ENCODE measurements around the gene TAS2R60. TPM values are rescaled to one million over a fixed set of nuclear protein-coding genes. Genes with fewer than 3 reads are reported as not detected.
"Not testable (repeated sequence)": the region's sequence is repeated elsewhere in the genome, so short reads cannot be mapped to it uniquely, and the experiment has no call there.

Gene TAS2R60
- total RNA-seq, 1 experiment from 2014 or later = not detected

- Histone ChIP-seq H3K27me3 (ENCODE audit: control insufficient read depth, insufficient read depth, low read length) (no peaks in the 10 kb centered on the region), H3K4me3 (ENCODE audit: insufficient read depth, low read depth, low read length) (no peak overlapping the region), H3K36me3 (replicated peaks; ENCODE audit: control insufficient read depth, insufficient read depth, low read length) (no peaks in the 10 kb centered on the region)
- no peak for DNase-seq
Observed at GRCh38 chr7:143462045-143462444, 18.8 kb downstream of the TAS2R60 start.

GRCh38 chr7:143463556-143463955, 20.3 kb downstream of the TAS2R60 start:
- Histone ChIP-seq H3K36me3 (replicated peaks; ENCODE audit: control insufficient read depth, insufficient read depth, low read length) (no peaks in the 10 kb centered on the region), H3K4me3 (ENCODE audit: insufficient read depth, low read depth, low read length) (no peak overlapping the region), H3K27me3 (ENCODE audit: control insufficient read depth, insufficient read depth, low read length) (no peaks in the 10 kb centered on the region)
- DNase-seq = no peak

GRCh38 chr7:143463957-143464356, 20.7 kb downstream of the TAS2R60 start:
- Histone ChIP-seq H3K4me3 (ENCODE audit: insufficient read depth, low read depth, low read length) (no peak overlapping the region), H3K27me3 (ENCODE audit: control insufficient read depth, insufficient read depth, low read length) (no peaks in the 10 kb centered on the region), H3K36me3 (replicated peaks; ENCODE audit: control insufficient read depth, insufficient read depth, low read length) (no peaks in the 10 kb centered on the region)
- no peak for DNase-seq

- Histone ChIP-seq H3K27me3 (ENCODE audit: control insufficient read depth, insufficient read depth, low read length) (no peaks in the 10 kb centered on the region), H3K36me3 (replicated peaks; ENCODE audit: control insufficient read depth, insufficient read depth, low read length) (no peaks in the 10 kb centered on the region), H3K4me3 (ENCODE audit: insufficient read depth, low read depth, low read length) (no peak overlapping the region)
- no peak for DNase-seq
Observed at GRCh38 chr7:143467724-143468123, 24.5 kb downstream of the TAS2R60 start.

- H3K36me3 ChIP-seq (replicated peaks; ENCODE audit: control insufficient read depth, insufficient read depth, low read length); H3K4me3 ChIP-seq (ENCODE audit: insufficient read depth, low read depth, low read length); H3K27me3 ChIP-seq (ENCODE audit: control insufficient read depth, insufficient read depth, low read length); DNase-seq: not testable (repeated sequence)
Observed at GRCh38 chr7:143472071-143472689, 28.9 kb downstream of the TAS2R60 start.

- no peak within 1 kb of the TSS for H3K4me3 ChIP-seq (ENCODE audit: insufficient read depth, low read depth, low read length)
- H3K36me3 ChIP-seq (replicated peaks; ENCODE audit: control insufficient read depth, insufficient read depth, low read length) = no peaks in the 10 kb centered on the region
- DNase-seq = no peak
- no peaks in the 10 kb centered on the region for H3K27me3 ChIP-seq (ENCODE audit: control insufficient read depth, insufficient read depth, low read length)
Observed at GRCh38 chr7:143477501-143478150, 34.4 kb downstream of the TAS2R60 start, which contains the start of gene TAS2R41. Gene TAS2R41, plus strand, starts transcription at chr7:143477873. Its CDS starts 0 bp downstream, at chr7:143477873.

GRCh38 chr7:143479055-143479766, 36.0 kb downstream of the TAS2R60 start:
- Histone ChIP-seq H3K27me3 (ENCODE audit: control insufficient read depth, insufficient read depth, low read length) (no peaks in the 10 kb centered on the region), H3K36me3 (replicated peaks; ENCODE audit: control insufficient read depth, insufficient read depth, low read length) (no peaks in the 10 kb centered on the region)
- DNase-seq = no peak

GRCh38 chr7:143480501-143480900, 37.2 kb downstream of the TAS2R60 start:
- Histone ChIP-seq H3K4me3 (ENCODE audit: insufficient read depth, low read depth, low read length) (no peak overlapping the region), H3K27me3 (ENCODE audit: control insufficient read depth, insufficient read depth, low read length) (no peaks in the 10 kb centered on the region), H3K36me3 (replicated peaks; ENCODE audit: control insufficient read depth, insufficient read depth, low read length) (no peaks in the 10 kb centered on the region)
- DNase-seq = no peak

More at GRCh38 chr7:143479055-143479766, 36.0 kb downstream of the TAS2R60 start:
- no peak overlapping the region for H3K4me3 ChIP-seq (ENCODE audit: insufficient read depth, low read depth, low read length)

GRCh38 chr7:143484119-143484518, 40.9 kb downstream of the TAS2R60 start:
- no peaks in the 10 kb centered on the region for H3K36me3 ChIP-seq (replicated peaks; ENCODE audit: control insufficient read depth, insufficient read depth, low read length)
- DNase-seq = no peak
- no peaks in the 10 kb centered on the region for H3K27me3 ChIP-seq (ENCODE audit: control insufficient read depth, insufficient read depth, low read length)
- no peak overlapping the region for H3K4me3 ChIP-seq (ENCODE audit: insufficient read depth, low read depth, low read length)

GRCh38 chr7:143485094-143485493, 41.8 kb downstream of the TAS2R60 start:
- DNase-seq = no peak
- Histone ChIP-seq H3K27me3 (ENCODE audit: control insufficient read depth, insufficient read depth, low read length) (no peaks in the 10 kb centered on the region), H3K4me3 (ENCODE audit: insufficient read depth, low read depth, low read length) (no peak overlapping the region), H3K36me3 (replicated peaks; ENCODE audit: control insufficient read depth, insufficient read depth, low read length) (no peaks in the 10 kb centered on the region)

GRCh38 chr7:143485500-143485899, 42.2 kb downstream of the TAS2R60 start:
- no peak overlapping the region for H3K4me3 ChIP-seq (ENCODE audit: insufficient read depth, low read depth, low read length)
- H3K36me3 ChIP-seq (replicated peaks; ENCODE audit: control insufficient read depth, insufficient read depth, low read length) = no peaks in the 10 kb centered on the region
- no peaks in the 10 kb centered on the region for H3K27me3 ChIP-seq (ENCODE audit: control insufficient read depth, insufficient read depth, low read length)
- DNase-seq = no peak

GRCh38 chr7:143486266-143486665, 43.0 kb downstream of the TAS2R60 start:
- not testable (repeated sequence) for H3K4me3 ChIP-seq (ENCODE audit: insufficient read depth, low read depth, low read length); DNase-seq; H3K27me3 ChIP-seq (ENCODE audit: control insufficient read depth, insufficient read depth, low read length); H3K36me3 ChIP-seq (replicated peaks; ENCODE audit: control insufficient read depth, insufficient read depth, low read length)

- no peaks in the 10 kb centered on the region for H3K36me3 ChIP-seq (replicated peaks; ENCODE audit: control insufficient read depth, insufficient read depth, low read length)
- no peak for DNase-seq
- no peak overlapping the region for H3K4me3 ChIP-seq (ENCODE audit: insufficient read depth, low read depth, low read length)
- H3K27me3 ChIP-seq (ENCODE audit: control insufficient read depth, insufficient read depth, low read length) = no peaks in the 10 kb centered on the region
Observed at GRCh38 chr7:143487061-143487460, 43.8 kb downstream of the TAS2R60 start.

GRCh38 chr7:143487566-143487965, 44.3 kb downstream of the TAS2R60 start:
- DNase-seq = no peak
- Histone ChIP-seq H3K4me3 (ENCODE audit: insufficient read depth, low read depth, low read length) (no peak overlapping the region), H3K27me3 (ENCODE audit: control insufficient read depth, insufficient read depth, low read length) (no peaks in the 10 kb centered on the region), H3K36me3 (replicated peaks; ENCODE audit: control insufficient read depth, insufficient read depth, low read length) (no peaks in the 10 kb centered on the region)

GRCh38 chr7:143490717-143491306, 47.6 kb downstream of the TAS2R60 start:
- DNase-seq = peak; percentile 47
- Histone ChIP-seq H3K27me3 (ENCODE audit: control insufficient read depth, insufficient read depth, low read length) (no peaks in the 10 kb centered on the region), H3K36me3 (replicated peaks; ENCODE audit: control insufficient read depth, insufficient read depth, low read length) (no peaks in the 10 kb centered on the region), H3K4me3 (ENCODE audit: insufficient read depth, low read depth, low read length) (no peak overlapping the region)
